GM23248 (cell line): ENCODE results near the gene PLEKHA4. TPM values are rescaled to one million over a fixed set of nuclear protein-coding genes. Genes with fewer than 3 reads are reported as not detected.
A peak's percentile ranks its signal among the peaks of the same experiment; 100 is the strongest.

ENCODE experiments used
- DNase-seq: peaks from one replicate; pipeline ENCODE4 v3.0.0-alpha.2; 2015
- H2AFZ ChIP-seq: fragments of 200-600 bp; sonication (generic); 2 replicates; pipeline ENCODE4 v1.6.1; 2016; ENCODE audit warnings: antibody characterized with exemption
- H3F3A ChIP-seq: fragments of 200-600 bp; sonication (generic); 2 replicates; pipeline ENCODE4 v1.6.1; 2016; ENCODE audit warnings: mild to moderate bottlenecking, antibody characterized with exemption, mixed run types; ENCODE audit not compliant: insufficient read depth
- H3K27ac ChIP-seq: fragments of 200-600 bp; sonication (generic); 2 replicates; pipeline ENCODE4 v1.5.1; 2016; ENCODE audit warnings: mild to moderate bottlenecking
- H3K27me3 ChIP-seq: fragments of 200-600 bp; sonication (generic); replicated peaks from 2 replicates; pipeline ENCODE4 v1.6.1; 2016; ENCODE audit warnings: mild to moderate bottlenecking; ENCODE audit not compliant: insufficient read depth
- H3K36me3 ChIP-seq: fragments of 200-600 bp; sonication (generic); 2 replicates; pipeline ENCODE4 v1.6.1; 2016; ENCODE audit warnings: low read depth, mild to moderate bottlenecking
- H3K4me1 ChIP-seq: fragments of 200-600 bp; sonication (generic); 2 replicates; pipeline ENCODE4 v1.6.1; 2016; ENCODE audit warnings: mild to moderate bottlenecking; ENCODE audit not compliant: insufficient read depth
- H3K4me2 ChIP-seq: fragments of 200-600 bp; sonication (generic); one replicate; pipeline ENCODE4 v1.6.1; 2016; ENCODE audit warnings: mild to moderate bottlenecking; ENCODE audit not compliant: unreplicated experiment
- H3K4me3 ChIP-seq: fragments of 200-600 bp; sonication (generic); 2 replicates; pipeline ENCODE4 v1.5.1; 2016; ENCODE audit warnings: mild to moderate bottlenecking
- H3K79me2 ChIP-seq: fragments of 200-600 bp; sonication (generic); 2 replicates; pipeline ENCODE4 v1.6.1; 2016; ENCODE audit warnings: mild to moderate bottlenecking; ENCODE audit not compliant: insufficient read depth
- H3K9ac ChIP-seq: fragments of 200-600 bp; sonication (generic); 2 replicates; pipeline ENCODE4 v1.6.1; 2016; ENCODE audit warnings: mild to moderate bottlenecking
- H3K9me2 ChIP-seq: fragments of 200-600 bp; sonication (generic); 2 replicates; pipeline ENCODE4 v1.6.1; 2016; ENCODE audit warnings: mixed run types, mild to moderate bottlenecking, moderate library complexity; ENCODE audit not compliant: insufficient read depth
- H3K9me3 ChIP-seq: fragments of 200-600 bp; sonication (generic); one replicate; pipeline ENCODE4 v1.6.1; 2017; ENCODE audit warnings: low read depth
- H4K20me1 ChIP-seq: fragments of 200-600 bp; sonication (generic); 2 replicates; pipeline ENCODE4 v1.6.0; 2016; ENCODE audit not compliant: insufficient read depth
- EZH2 ChIP-seq: fragments of 200-600 bp; sonication (generic); IDR thresholded peaks from 2 replicates; pipeline ENCODE4 v1.6.1; 2018; ENCODE audit warnings: antibody characterized with exemption, mild to moderate bottlenecking; ENCODE audit not compliant: insufficient read depth, poor library complexity, severe bottlenecking
- EZH2phosphoT487 ChIP-seq: fragments of 200-600 bp; sonication (generic); IDR thresholded peaks from 2 replicates; pipeline ENCODE4 v1.6.1; 2018; ENCODE audit warnings: antibody characterized with exemption, moderate library complexity, mild to moderate bottlenecking, low read depth; ENCODE audit not compliant: insufficient read depth
- WGBS, 2 experiments: methylation state at CpG; one replicate each; pipeline ENCODE4 v1.1.6; 2015 to 2017; ENCODE audit warnings: low lambda C conversion rate in 2 of 2, low coverage in 1 of 2; ENCODE audit errors: missing lambda C conversion rate in 2 of 2; 5-methylcytosine and 5-hydroxymethylcytosine counted together
- in situ Hi-C: fragments of 300-500 bp; cut with MboI; formaldehyde crosslinking; loops from 2 replicates; pipeline ENCODE4 v1.15.0; 2020
- polyA plus RNA-seq: library from polyadenylated mRNA; unstranded; fragments of >200 nt; fragmentation: Nextera tagmentation; extraction: Ambion mirVana; gene quantifications from 2 replicates; pipeline ENCODE4 v1.2.1, GENCODE V29; 2016
- total RNA-seq: library from RNA; depleted of rRNA; stranded (reverse); fragments of >200 nt; shearing (Covaris generic); gene quantifications from 2 replicates; pipeline ENCODE4 v1.2.3, GENCODE V29; 2014

Gene PLEKHA4
- total and polyA plus RNA-seq, 2 experiments from 2014 or later: 12.3 to 19.4 TPM

DNA sequence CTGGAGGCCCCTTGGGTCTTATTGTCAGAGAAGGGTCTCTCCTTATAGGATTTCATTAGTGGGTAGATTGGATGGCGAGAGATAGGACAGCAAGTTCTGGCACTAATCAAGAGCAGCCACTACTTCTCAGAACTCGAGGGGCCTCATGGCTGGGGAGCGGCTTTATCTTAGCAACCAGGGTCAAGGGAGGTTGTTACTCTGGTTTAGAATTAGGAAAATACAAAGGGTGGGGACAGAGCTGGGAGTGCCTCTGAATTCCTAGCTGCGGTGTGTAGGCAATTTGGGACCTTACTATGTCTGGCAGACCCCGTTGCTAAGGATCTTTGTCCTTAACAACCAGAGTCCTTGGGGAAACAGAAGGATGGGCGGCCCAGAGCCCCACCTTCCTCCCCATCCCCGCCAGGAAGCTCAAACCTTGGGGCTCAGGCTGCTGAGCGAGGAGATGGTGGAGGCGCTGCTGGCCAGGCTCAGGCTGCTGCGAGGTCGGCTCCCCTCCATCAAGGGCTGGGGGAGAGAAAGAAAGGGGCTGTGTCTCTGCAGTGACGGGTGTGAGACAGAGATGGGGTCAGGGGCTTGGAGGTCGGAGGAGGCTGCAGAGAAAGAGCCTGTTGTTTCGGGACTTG lies 1.2 kb downstream of the PLEKHA4 start:
- in situ Hi-C loops: no loop called here
- Histone ChIP-seq H3K36me3 (no peaks in the 10 kb centered on the region), H3K9ac (peak overlapping the region; percentile 82), H4K20me1 (no peaks in the 10 kb centered on the region), H3K4me3 (peak overlapping the region; percentile 69), H3K79me2 (peaks cover 24% of the 10 kb centered on the region), H3K9me2 (no peaks in the 10 kb centered on the region), H3F3A (no peaks in the 10 kb centered on the region), H3K27me3 (no peaks in the 10 kb centered on the region), H3K27ac (no peak overlapping the region), H2AFZ (peak overlapping the region; percentile 34; the same call in 1 of the 2 replicates), H3K9me3 (no peaks in the 10 kb centered on the region), H3K4me2 (peak overlapping the region; percentile 79), H3K4me1 (peaks cover 21% of the 10 kb centered on the region)
- DNase-seq: peak; percentile 27
- 37 to 40% methylated on average over 14 of the region's 14 CpGs for WGBS, 2 experiments
- TF ChIP-seq EZH2: no peak
- TF ChIP-seq EZH2phosphoT487: no peak

DNA sequence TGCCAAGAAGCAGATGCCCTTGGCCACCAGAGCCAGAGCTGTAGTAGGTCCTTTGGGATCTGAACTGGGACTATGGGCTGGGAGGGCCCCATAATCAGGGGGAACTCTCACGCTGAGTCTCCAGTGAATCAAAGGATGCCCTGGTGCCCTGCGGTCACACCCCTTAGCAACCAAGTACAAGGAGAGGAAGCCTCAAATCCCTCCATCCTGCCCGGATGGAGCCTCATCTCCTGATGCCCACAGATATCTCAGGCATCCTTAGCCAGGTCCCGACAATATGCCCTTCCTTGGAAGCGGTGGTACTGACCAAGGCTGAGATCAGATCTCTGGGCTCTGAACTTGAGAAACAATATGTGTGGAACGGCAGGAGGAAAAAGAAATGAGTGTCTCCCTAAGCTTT lies 1.7 kb downstream of the PLEKHA4 start:
- in situ Hi-C loops: no loop called here
- H3K79me2 ChIP-seq: peaks cover 24% of the 10 kb centered on the region
- no peaks in the 10 kb centered on the region for H3K9me2 ChIP-seq
- H2AFZ ChIP-seq: peak overlapping the region; percentile 34; the same call in 1 of the 2 replicates
- peak; percentile 50 for DNase-seq
- H3K36me3 ChIP-seq: no peaks in the 10 kb centered on the region
- no peaks in the 10 kb centered on the region for H3K9me3 ChIP-seq
- WGBS, 2 experiments: 48 to 52% methylated on average over 6 of the region's 6 CpGs
- peak overlapping the region; percentile 79 for H3K4me2 ChIP-seq
- no peak overlapping the region for H3K27ac ChIP-seq
- H4K20me1 ChIP-seq: no peaks in the 10 kb centered on the region
- TF ChIP-seq EZH2: no peak
- H3K27me3 ChIP-seq: no peaks in the 10 kb centered on the region
- H3K4me1 ChIP-seq: peaks cover 21% of the 10 kb centered on the region
- peak overlapping the region; percentile 69 for H3K4me3 ChIP-seq
- no peaks in the 10 kb centered on the region for H3F3A ChIP-seq
- H3K9ac ChIP-seq: peak overlapping the region; percentile 82

DNA sequence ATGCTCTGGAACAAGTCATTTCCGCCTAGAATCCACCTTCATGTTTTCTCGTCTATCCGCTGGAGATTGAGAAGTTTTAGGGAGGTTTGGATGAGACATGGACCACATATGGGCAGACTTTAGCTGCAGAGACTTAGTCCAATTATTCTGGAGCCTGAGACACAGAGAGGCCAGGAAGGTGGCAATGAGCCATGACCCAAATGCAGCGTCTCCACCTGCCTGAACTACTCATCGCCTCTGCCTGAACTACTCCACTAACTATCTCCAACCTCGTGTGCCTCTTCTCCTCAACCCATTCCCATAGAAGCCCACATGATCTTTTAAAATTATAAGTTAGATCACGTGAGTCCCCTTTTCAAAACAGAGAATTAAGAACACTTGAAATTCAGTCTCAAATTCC lies 5.6 kb downstream of the PLEKHA4 start:
- Histone ChIP-seq H3K4me3 (no peak overlapping the region), H3K4me2 (no peak overlapping the region), H3K4me1 (peaks cover 14% of the 10 kb centered on the region), H3K27ac (no peak overlapping the region), H3K27me3 (no peaks in the 10 kb centered on the region), H3K9ac (no peak overlapping the region), H2AFZ (no peak overlapping the region), H3K79me2 (peaks cover 24% of the 10 kb centered on the region), H3F3A (no peaks in the 10 kb centered on the region), H3K9me2 (no peaks in the 10 kb centered on the region), H3K36me3 (no peaks in the 10 kb centered on the region), H4K20me1 (no peaks in the 10 kb centered on the region), H3K9me3 (no peaks in the 10 kb centered on the region)
- in situ Hi-C loops: no loop called here
- WGBS, 2 experiments: 89% methylated on average over 7 of the region's 7 CpGs
- TF ChIP-seq EZH2: no peak
- no peak for TF ChIP-seq EZH2phosphoT487
- DNase-seq: no peak

DNA sequence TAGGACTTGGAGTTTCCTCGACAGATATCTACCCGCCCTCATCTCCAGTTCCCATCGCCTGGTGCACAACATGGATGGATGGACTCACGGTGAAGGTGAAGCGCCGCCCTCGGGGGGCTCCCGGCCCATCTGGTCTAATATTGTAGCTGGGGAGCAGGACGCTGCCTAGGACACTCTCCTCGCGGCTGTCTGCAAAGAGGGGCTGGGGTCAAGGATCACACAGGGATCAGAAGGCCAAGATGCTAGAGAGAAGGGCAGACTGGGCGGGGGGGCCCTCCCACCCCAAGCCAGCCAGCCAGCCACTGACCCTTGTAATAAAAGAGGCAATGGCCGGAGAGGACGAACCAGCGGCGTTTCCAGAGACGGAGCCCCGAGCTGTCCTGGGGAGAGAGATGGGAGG lies 7.1 kb downstream of the PLEKHA4 start:
- Histone ChIP-seq H3K9me3 (no peaks in the 10 kb centered on the region), H3K9ac (no peak overlapping the region), H3F3A (no peaks in the 10 kb centered on the region), H3K27ac (no peak overlapping the region), H3K36me3 (no peaks in the 10 kb centered on the region), H3K4me3 (no peak overlapping the region), H3K27me3 (no peaks in the 10 kb centered on the region), H2AFZ (no peak overlapping the region), H3K4me1 (no peaks in the 10 kb centered on the region), H3K9me2 (no peaks in the 10 kb centered on the region), H3K4me2 (no peak overlapping the region), H3K79me2 (peaks cover 11% of the 10 kb centered on the region), H4K20me1 (no peaks in the 10 kb centered on the region)
- in situ Hi-C loops: no loop called here
- DNase-seq: no peak
- TF ChIP-seq EZH2phosphoT487 (no peak), EZH2 (no peak)
- whole genome bisulfite sequencing, 2 experiments: 88 to 96% methylated on average over 15 to 18 of the region's 18 CpGs
